A673 (cell line): Measurements from ENCODE around the gene SIRT7. TPM values are rescaled to one million over a fixed set of nuclear protein-coding genes. Genes with fewer than 3 reads are reported as not detected.

Experiments
- BruUV-seq: library from RNA; stranded (reverse); fragments of 400-500 nt; replicated peaks from 2 replicates; lab custom pipeline; 2021; lab: Mats Ljungman, UMichigan
- CTCF ChIA-PET: fragments of 300-600 bp; sonication (Branson Sonifier 250); formaldehyde crosslinking; loops from one replicate; lab custom pipeline; 2022; ENCODE audit warnings: antibody characterized with exemption; lab: Charles Lee
- POLR2A ChIA-PET: fragments of 300-600 bp; sonication (Branson Sonifier 250); formaldehyde crosslinking; loops from one replicate; lab custom pipeline; 2022; ENCODE audit warnings: antibody characterized with exemption; ENCODE audit not compliant: low non-redundant PET; lab: Charles Lee
- DNase-seq: peaks from one replicate; pipeline ENCODE4 v3.0.0-alpha.2; 2015; ENCODE audit warnings: low spot score
- H3K27ac ChIP-seq: fragments of 200-600 bp; sonication (generic); 2 replicates; pipeline ENCODE4 v1.5.1; 2016; ENCODE audit warnings: mixed run types, low read depth, mild to moderate bottlenecking, mixed read lengths, antibody characterized with exemption, low read length; ENCODE audit not compliant: poor library complexity, severe bottlenecking
- H3K27me3 ChIP-seq: fragments of 200-600 bp; sonication (generic); replicated peaks from 2 replicates; pipeline ENCODE4 v1.6.1; 2017; ENCODE audit warnings: mixed run types, low read depth, mild to moderate bottlenecking, mixed read lengths, antibody characterized with exemption, low read length; ENCODE audit not compliant: insufficient read depth, poor library complexity
- H3K36me3 ChIP-seq: fragments of 200-600 bp; sonication (generic); 2 replicates; pipeline ENCODE4 v1.6.1; 2016; ENCODE audit warnings: mixed run types, mild to moderate bottlenecking, mixed read lengths, antibody characterized with exemption, low read length; ENCODE audit not compliant: insufficient read depth, poor library complexity, severe bottlenecking
- H3K4me1 ChIP-seq: fragments of 200-600 bp; sonication (generic); 2 replicates; pipeline ENCODE4 v1.6.1; 2017; ENCODE audit warnings: mixed run types, mild to moderate bottlenecking, mixed read lengths, antibody characterized with exemption, low read length; ENCODE audit not compliant: insufficient read depth, poor library complexity, severe bottlenecking
- H3K4me3 ChIP-seq: fragments of 200-600 bp; sonication (generic); 2 replicates; pipeline ENCODE4 v1.5.1; 2016; ENCODE audit warnings: low read depth, mixed run types, mild to moderate bottlenecking, mixed read lengths, low read length; ENCODE audit not compliant: poor library complexity, severe bottlenecking
- H3K9me3 ChIP-seq: fragments of 200-600 bp; sonication (generic); 2 replicates; pipeline ENCODE4 v1.6.1; 2016; ENCODE audit warnings: mixed run types, low read depth, mild to moderate bottlenecking, mixed read lengths, antibody characterized with exemption, low read length; ENCODE audit not compliant: poor library complexity, severe bottlenecking
- EZH2 ChIP-seq: fragments of 200-600 bp; sonication (generic); IDR thresholded peaks from 2 replicates; pipeline ENCODE4 v1.6.1; 2017; ENCODE audit warnings: borderline replicate concordance, low read depth, mild to moderate bottlenecking, mixed read lengths, antibody characterized with exemption, low read length; ENCODE audit not compliant: poor library complexity, severe bottlenecking
- intact Hi-C: fragments of 100-400 bp; cut with micrococcal nuclease; formaldehyde crosslinking; loops from one replicate; pipeline ENCODE4 v1.10.0; 2022; ENCODE audit not compliant: unreplicated experiment
- total RNA-seq: library from RNA; stranded (reverse); gene quantifications from 2 replicates; pipeline ENCODE4 v1.2.3, GENCODE V29; 2021
- TF ChIP-seq, protein P1 (sequence below): fragments of 300-800, 200-600 bp; sonication (generic); conservative IDR thresholded peaks from 2 replicates; pipeline ENCODE4 v1.5.1; 2017; ENCODE audit warnings: low read depth, mild to moderate bottlenecking, antibody characterized with exemption, low read length, moderate library complexity, mixed read lengths

Gene SIRT7
- total RNA-seq, 1 experiment from 2014 or later = 36.6 TPM

- Histone ChIP-seq H3K27ac (peak overlapping the region; percentile 51), H3K27me3 (no peaks in the 10 kb centered on the region), H3K4me1 (peaks cover 11% of the 10 kb centered on the region), H3K9me3 (no peaks in the 10 kb centered on the region), H3K36me3 (peaks cover 24% of the 10 kb centered on the region), H3K4me3 (no peak overlapping the region)
- BruUV-seq = no TSS peak
- TF ChIP-seq, protein P1, sequence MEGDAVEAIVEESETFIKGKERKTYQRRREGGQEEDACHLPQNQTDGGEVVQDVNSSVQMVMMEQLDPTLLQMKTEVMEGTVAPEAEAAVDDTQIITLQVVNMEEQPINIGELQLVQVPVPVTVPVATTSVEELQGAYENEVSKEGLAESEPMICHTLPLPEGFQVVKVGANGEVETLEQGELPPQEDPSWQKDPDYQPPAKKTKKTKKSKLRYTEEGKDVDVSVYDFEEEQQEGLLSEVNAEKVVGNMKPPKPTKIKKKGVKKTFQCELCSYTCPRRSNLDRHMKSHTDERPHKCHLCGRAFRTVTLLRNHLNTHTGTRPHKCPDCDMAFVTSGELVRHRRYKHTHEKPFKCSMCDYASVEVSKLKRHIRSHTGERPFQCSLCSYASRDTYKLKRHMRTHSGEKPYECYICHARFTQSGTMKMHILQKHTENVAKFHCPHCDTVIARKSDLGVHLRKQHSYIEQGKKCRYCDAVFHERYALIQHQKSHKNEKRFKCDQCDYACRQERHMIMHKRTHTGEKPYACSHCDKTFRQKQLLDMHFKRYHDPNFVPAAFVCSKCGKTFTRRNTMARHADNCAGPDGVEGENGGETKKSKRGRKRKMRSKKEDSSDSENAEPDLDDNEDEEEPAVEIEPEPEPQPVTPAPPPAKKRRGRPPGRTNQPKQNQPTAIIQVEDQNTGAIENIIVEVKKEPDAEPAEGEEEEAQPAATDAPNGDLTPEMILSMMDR = no peak
- no peak for TF ChIP-seq EZH2
- intact Hi-C loops = no loop called here
- ChIA-PET CTCF (no interaction called here), POLR2A (no interaction called here)
- peak; percentile 85 for DNase-seq
These were observed 19.7 kb downstream of the SIRT7 start for GRCh38 chr17:81898029-81898866.

DNA sequence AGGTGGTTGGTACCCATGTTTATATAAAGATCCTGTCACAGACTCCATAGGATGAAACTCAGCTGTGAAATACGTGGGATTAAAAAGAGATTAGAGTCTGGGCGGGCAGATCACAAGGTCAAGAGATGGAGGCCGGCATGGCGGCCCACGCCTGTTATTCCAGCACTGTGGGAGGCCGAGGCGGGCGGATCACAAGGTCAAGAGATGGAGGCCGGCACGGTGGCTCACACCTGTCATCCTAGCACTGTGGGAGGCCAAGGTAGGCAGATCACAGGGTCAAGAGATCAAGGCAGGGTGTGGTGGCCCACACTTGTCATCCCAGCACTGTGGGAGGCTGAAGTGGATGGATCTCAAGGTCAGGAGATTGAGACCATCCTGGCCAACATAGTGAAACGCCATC lies 22.6 kb downstream of the SIRT7 start:
- no peaks in the 10 kb centered on the region for H3K9me3 ChIP-seq
- intact Hi-C loops = no loop called here
- peaks cover 25% of the 10 kb centered on the region for H3K36me3 ChIP-seq
- H3K27ac ChIP-seq = no peak overlapping the region
- H3K4me1 ChIP-seq = peaks cover 6% of the 10 kb centered on the region
- H3K27me3 ChIP-seq = no peaks in the 10 kb centered on the region
- POLR2A ChIA-PET = no interaction called here
- H3K4me3 ChIP-seq = no peak overlapping the region
- no peak for DNase-seq
- CTCF ChIA-PET = no interaction called here
- TF ChIP-seq, protein P1 = no peak
- TF ChIP-seq EZH2 = no peak
- no TSS peak for BruUV-seq

DNA sequence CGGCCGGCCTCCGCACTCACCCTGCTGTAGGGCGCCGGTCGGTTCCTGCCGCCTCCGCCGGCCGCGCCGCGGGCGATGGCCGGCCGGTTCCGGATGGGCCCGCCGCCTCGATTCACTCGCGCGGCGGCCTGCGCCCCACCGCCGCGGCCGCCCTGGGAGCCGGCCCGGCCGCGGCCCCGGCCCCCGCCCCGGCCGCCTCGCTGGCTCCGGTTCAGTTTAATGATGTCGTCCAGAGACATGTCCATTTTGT lies 26.7 kb downstream of the SIRT7 start:
- H3K27ac ChIP-seq = peak overlapping the region; percentile 98
- BruUV-seq = no TSS peak
- ChIA-PET POLR2A (no interaction called here), CTCF (no interaction called here)
- TF ChIP-seq, protein P1 = no peak
- no peak for TF ChIP-seq EZH2
- no peaks in the 10 kb centered on the region for H3K9me3 ChIP-seq
- intact Hi-C loops = no loop called here
- H3K4me1 ChIP-seq = peaks cover 11% of the 10 kb centered on the region
- H3K36me3 ChIP-seq = peaks cover 57% of the 10 kb centered on the region
- H3K27me3 ChIP-seq = no peaks in the 10 kb centered on the region
- DNase-seq = no peak
- H3K4me3 ChIP-seq = peak overlapping the region; percentile 80
